GM12873 (cell line): ENCODE measurements around the gene PDE4D.

ENCODE experiments used
- CTCF ChIP-seq: IDR thresholded peaks from 2 replicates; pipeline ENCODE4 v1.5.1; 2012; ENCODE audit warnings: low read depth, mild to moderate bottlenecking, moderate library complexity, low read length, control low read depth; ENCODE audit not compliant: insufficient read depth; ENCODE audit errors: missing control alignments

The PDE4D gene

GRCh38 chr5:59577485-59577884 lies 316.0 kb downstream of the PDE4D start:
- TF ChIP-seq CTCF = no peak

- no peak for TF ChIP-seq CTCF
Measured at GRCh38 chr5:59575648-59576445, 317.7 kb downstream of the PDE4D start.

GRCh38 chr5:59571067-59571466 lies 322.5 kb downstream of the PDE4D start:
- TF ChIP-seq CTCF = no peak

- TF ChIP-seq CTCF = no peak
Measured at GRCh38 chr5:59569608-59570334, 323.8 kb downstream of the PDE4D start.

GRCh38 chr5:59569158-59569557 lies 324.4 kb downstream of the PDE4D start:
- no peak for TF ChIP-seq CTCF

GRCh38 chr5:59568161-59568560 lies 325.4 kb downstream of the PDE4D start:
- no peak for TF ChIP-seq CTCF

- TF ChIP-seq CTCF = no peak
Measured at GRCh38 chr5:59565551-59565950, 328.0 kb downstream of the PDE4D start.
